ENCODE results near the gene CMC1. TPM values are rescaled to one million over a fixed set of nuclear protein-coding genes. Genes with fewer than 3 reads are reported as not detected.

The CMC1 gene
- total RNA-seq, 6 donors from 2014 or later, result 4.6 to 20.7 (median 14.1) TPM

GRCh38 chr3:28228623-28229022 lies 12.8 kb upstream of the CMC1 start:
- H3K4me3 ChIP-seq, result no peak overlapping the region
- 94 to 97% methylated on average over 5 of the region's 5 CpGs for WGBS, 2 donors
- ATAC-seq (ENCODE audit: low FRiP score in 2 of 2), result no peak
- H3K9me3 ChIP-seq, result no peaks in the 10 kb centered on the region
- no peaks in the 10 kb centered on the region for H3K4me1 ChIP-seq
- no peak overlapping the region for H3K27ac ChIP-seq
- TF ChIP-seq POLR2A (IDR thresholded peaks at IDR 0.05) (no peak), EP300 (IDR thresholded peaks at IDR 0.05) (no peak), CTCF (IDR thresholded peaks at IDR 0.05) (no peak), POLR2AphosphoS5 (IDR thresholded peaks at IDR 0.05) (no peak)
- no peak for DNase-seq
- no peaks in the 10 kb centered on the region for H3K36me3 ChIP-seq
- H3K27me3 ChIP-seq, result no peaks in the 10 kb centered on the region

DNA sequence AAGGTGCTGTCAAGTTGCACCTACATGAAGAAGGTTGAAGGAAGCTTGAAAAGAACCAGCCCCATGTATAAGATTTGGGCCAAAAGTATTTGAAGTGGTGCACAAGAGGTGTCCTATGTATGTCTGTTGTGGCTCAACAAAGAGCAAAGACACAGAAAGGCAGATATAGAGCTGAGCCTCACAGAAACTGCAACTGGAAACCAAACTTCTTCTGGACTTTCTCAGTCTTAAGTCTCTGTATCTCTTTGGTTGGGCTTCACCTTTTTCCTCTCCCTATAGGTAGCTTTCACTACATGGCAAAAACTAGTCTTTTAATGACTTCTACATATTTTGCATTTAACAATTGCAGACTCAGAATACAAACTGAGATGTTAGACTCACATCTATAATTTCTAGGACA lies 8.8 kb upstream of the CMC1 start:
- H3K4me1 ChIP-seq, result no peaks in the 10 kb centered on the region
- no peaks in the 10 kb centered on the region for H3K27me3 ChIP-seq
- DNase-seq, result no peak
- H3K9me3 ChIP-seq, result no peaks in the 10 kb centered on the region
- no peaks in the 10 kb centered on the region for H3K36me3 ChIP-seq
- no peak overlapping the region for H3K27ac ChIP-seq
- H3K4me3 ChIP-seq, result no peak overlapping the region
- TF ChIP-seq POLR2AphosphoS5 (IDR thresholded peaks at IDR 0.05) (no peak), POLR2A (IDR thresholded peaks at IDR 0.05) (no peak), CTCF (IDR thresholded peaks at IDR 0.05) (no peak), EP300 (IDR thresholded peaks at IDR 0.05) (no peak)
- ATAC-seq (ENCODE audit: low FRiP score in 2 of 2), result no peak

- Histone ChIP-seq H3K9me3 (no peaks in the 10 kb centered on the region), H3K4me3 (no peak overlapping the region), H3K27ac (no peak overlapping the region), H3K27me3 (no peaks in the 10 kb centered on the region), H3K36me3 (no peaks in the 10 kb centered on the region), H3K4me1 (no peaks in the 10 kb centered on the region)
- DNase-seq (no peak), ATAC-seq (ENCODE audit: low FRiP score in 2 of 2) (no peak)
- TF ChIP-seq EP300 (IDR thresholded peaks at IDR 0.05) (no peak), CTCF (IDR thresholded peaks at IDR 0.05) (no peak), POLR2AphosphoS5 (IDR thresholded peaks at IDR 0.05) (no peak), POLR2A (IDR thresholded peaks at IDR 0.05) (no peak)
Observed at GRCh38 chr3:28234454-28234853, 7.0 kb upstream of the CMC1 start.

DNA sequence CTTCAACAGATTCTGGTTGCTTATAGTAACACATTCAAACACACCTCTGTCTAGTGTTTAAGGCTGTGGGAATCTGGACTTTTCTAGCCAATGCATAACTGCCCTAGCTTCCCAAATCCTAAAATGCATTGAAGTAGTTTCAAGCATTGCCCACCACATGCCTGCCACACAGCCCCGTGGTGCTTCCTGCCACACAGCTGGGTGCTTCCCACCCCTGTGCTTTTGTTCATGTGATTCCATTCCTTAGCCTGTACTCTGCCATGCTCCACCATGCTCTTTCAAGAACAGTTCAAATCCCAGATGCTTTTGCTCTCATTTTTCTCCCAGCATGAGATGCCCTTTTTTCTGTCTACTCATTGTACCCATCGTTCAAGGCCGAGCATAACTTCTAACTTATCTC lies 2.3 kb upstream of the CMC1 start:
- H3K4me1 ChIP-seq, result peaks cover 14 to 23% (median 16%) of the 10 kb centered on the region in 4 donors
- H3K27me3 ChIP-seq, result no peaks in the 10 kb centered on the region
- TF ChIP-seq CTCF (IDR thresholded peaks at IDR 0.05) (no peak), POLR2AphosphoS5 (IDR thresholded peaks at IDR 0.05) (no peak), POLR2A (IDR thresholded peaks at IDR 0.05) (no peak), EP300 (IDR thresholded peaks at IDR 0.05) (no peak)
- 49 to 83% methylated on average over 3 of the region's 3 CpGs for WGBS, 2 donors
- no peak overlapping the region for H3K4me3 ChIP-seq
- H3K36me3 ChIP-seq, result no peaks in the 10 kb centered on the region
- H3K9me3 ChIP-seq, result no peaks in the 10 kb centered on the region
- ATAC-seq (ENCODE audit: low FRiP score in 2 of 2), result no peak
- no peak for DNase-seq
- H3K27ac ChIP-seq, result no peak overlapping the region

DNA sequence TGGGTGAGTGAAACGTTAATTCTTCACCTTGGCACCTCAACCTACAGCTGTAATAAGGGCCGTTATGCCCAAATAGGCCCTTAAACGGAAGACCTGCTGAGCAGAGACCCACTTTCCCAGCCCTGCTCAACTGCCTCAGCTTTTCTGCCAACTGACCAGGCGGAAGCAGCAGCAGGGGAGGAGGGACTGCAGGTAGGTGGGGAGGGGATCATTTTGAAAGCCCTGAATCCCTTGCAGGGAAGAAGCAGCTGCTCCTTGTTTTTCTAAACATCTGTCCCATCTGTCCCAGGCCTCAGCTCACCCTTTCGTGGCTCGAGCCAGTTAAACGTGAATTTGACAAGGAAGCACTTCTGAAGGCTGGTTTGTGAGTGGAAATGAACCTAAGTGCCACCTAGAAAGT lies 978 bp upstream of the CMC1 start:
- ATAC-seq (ENCODE audit: low FRiP score in 2 of 2) (no peak), DNase-seq (no peak)
- 63 to 66% methylated on average over 7 of the region's 7 CpGs for WGBS, 2 donors
- H3K4me3 ChIP-seq, result peak overlapping the region in 2 of 4 donors; percentile 91 to 96
- peaks cover 14 to 23% (median 18%) of the 10 kb centered on the region in 4 donors for H3K4me1 ChIP-seq
- no peaks in the 10 kb centered on the region for H3K27me3 ChIP-seq
- H3K36me3 ChIP-seq, result no peaks in the 10 kb centered on the region
- no peak overlapping the region for H3K27ac ChIP-seq
- no peak for TF ChIP-seq POLR2A (IDR thresholded peaks at IDR 0.05)
- TF ChIP-seq POLR2AphosphoS5 (IDR thresholded peaks at IDR 0.05), result no peak
- no peak for TF ChIP-seq EP300 (IDR thresholded peaks at IDR 0.05)
- no peak for TF ChIP-seq CTCF (IDR thresholded peaks at IDR 0.05)
- no peaks in the 10 kb centered on the region for H3K9me3 ChIP-seq

Data from upper lobe of left lung (tissue), 6 donors.